ENCODE results near the gene NFIA. TPM values are rescaled to one million over a fixed set of nuclear protein-coding genes. Genes with fewer than 3 reads are reported as not detected.

The NFIA gene
- total and polyA plus RNA-seq, 10 of the 15 experiments (the other 5 are each of a cell fraction or from before 2014, with no cell fraction given) = 0.10 to 0.16 TPM; not detected in 8

DNA sequence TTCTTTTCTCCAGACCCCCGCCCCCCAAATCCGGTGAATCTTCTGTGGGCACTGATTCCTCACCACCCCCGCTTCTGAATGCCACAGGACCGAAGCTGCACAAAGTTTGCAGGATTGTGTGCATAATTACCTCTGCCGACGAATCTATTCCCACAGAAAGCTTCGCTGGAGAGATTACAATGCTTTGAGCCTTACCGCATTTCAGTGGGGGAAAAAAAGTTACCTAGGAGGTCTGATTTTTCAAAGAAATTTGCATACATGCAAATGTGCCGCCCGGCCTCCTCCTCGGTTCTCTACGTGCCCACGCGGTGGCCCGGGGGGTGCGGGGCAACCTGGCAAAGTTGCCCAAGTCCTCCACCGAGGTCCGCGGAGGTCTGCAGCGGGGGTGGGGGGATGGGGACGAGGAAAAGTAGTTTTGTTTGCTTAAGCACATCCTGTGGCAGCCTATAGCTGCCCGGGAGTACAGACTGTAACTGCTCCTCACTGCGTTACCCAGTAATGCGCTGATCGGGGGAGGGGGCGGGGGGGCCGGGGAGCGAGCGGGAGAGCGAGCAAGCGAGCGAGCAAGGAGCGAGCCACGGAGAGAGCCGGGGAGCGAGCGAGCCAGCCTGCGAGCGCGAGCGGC lies 563 bp upstream of the NFIA start (continued):
- TF ChIP-seq, protein P1, sequence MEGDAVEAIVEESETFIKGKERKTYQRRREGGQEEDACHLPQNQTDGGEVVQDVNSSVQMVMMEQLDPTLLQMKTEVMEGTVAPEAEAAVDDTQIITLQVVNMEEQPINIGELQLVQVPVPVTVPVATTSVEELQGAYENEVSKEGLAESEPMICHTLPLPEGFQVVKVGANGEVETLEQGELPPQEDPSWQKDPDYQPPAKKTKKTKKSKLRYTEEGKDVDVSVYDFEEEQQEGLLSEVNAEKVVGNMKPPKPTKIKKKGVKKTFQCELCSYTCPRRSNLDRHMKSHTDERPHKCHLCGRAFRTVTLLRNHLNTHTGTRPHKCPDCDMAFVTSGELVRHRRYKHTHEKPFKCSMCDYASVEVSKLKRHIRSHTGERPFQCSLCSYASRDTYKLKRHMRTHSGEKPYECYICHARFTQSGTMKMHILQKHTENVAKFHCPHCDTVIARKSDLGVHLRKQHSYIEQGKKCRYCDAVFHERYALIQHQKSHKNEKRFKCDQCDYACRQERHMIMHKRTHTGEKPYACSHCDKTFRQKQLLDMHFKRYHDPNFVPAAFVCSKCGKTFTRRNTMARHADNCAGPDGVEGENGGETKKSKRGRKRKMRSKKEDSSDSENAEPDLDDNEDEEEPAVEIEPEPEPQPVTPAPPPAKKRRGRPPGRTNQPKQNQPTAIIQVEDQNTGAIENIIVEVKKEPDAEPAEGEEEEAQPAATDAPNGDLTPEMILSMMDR (IDR thresholded peaks at IDR 0.05 in 2 of 3, conservative IDR thresholded peaks at IDR 0.05 in 1 of 3; ENCODE audit: control insufficient read depth in 2 of 3, extremely low read depth in 1 of 3, insufficient read depth in 1 of 3, low read depth in 3 of 3, low read length in 3 of 3) = no peak

DNA sequence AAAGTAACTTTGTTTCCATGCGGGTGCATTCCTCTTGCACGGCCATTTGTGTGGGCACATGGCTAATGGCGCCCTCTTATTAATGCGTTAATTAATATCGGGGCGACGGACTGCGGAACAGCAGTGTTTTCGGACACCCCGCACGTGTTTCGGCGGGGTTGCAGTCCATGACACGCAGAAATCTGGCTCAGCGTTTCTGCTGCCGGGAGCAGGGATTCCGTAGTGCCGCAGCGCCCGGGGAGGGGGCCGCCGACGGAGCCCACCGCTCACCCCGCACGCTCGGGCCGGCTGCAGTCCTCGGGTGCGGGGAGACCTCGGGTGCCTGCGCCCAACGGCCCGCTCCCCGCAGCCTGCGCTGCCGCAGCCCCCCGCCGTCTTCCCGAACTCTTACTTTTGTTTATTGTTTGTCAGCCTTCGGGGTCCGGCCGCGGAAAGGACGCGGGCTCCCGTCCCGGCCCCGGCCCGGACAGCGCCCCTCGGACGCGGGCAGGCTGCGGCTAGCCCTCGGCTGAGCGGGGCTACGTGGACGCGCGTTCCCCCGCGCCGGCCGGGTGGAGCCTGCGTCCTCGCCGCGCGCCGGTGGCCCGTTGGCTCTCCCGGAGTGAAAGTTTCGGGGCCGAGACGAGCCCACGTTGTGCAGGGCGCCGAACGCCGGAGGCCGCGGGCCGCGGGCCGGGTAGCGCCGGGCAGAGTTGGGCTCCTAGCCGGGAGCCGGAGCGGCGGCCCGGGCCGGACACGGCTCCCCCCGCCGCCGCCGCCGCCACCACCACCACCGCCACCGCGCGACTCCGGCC lies 849 bp downstream of the NFIA start:
- in situ Hi-C loops (cut with MboI) (no loop called here), intact Hi-C loops (cut with micrococcal nuclease; ENCODE audit: unreplicated experiment) (no loop called here)
- ATAC-seq (no peak), FAIRE-seq (no peak), DNase-seq (ENCODE audit: low read depth, low spot score) (no peak)
- H3K36me3 ChIP-seq (ENCODE audit: control insufficient read depth in 2 of 2, insufficient read depth in 2 of 2, low read length in 1 of 2) = no peaks in the 10 kb centered on the region
- no peaks in the 10 kb centered on the region; the same call in 2 of the 3 replicates for H3K9me3 ChIP-seq (replicated peaks; ENCODE audit: control insufficient read depth, insufficient read depth, low read length)
- SMC1A ChIA-PET (ENCODE audit: uncharacterized antibody, unreplicated experiment) = no interaction called here
- POLR2A ChIA-PET = no interaction called here
- H3K4me1 ChIP-seq (ENCODE audit: control insufficient read depth, insufficient read depth, low read length) = no peaks in the 10 kb centered on the region
- CTCF ChIA-PET = no interaction called here
- RAD21 ChIA-PET (ENCODE audit: unreplicated experiment) = no interaction called here
- H3K9ac ChIP-seq (ENCODE audit: control insufficient read depth, insufficient read depth, low read length) = no peak overlapping the region
- H3K79me2 ChIP-seq (ENCODE audit: control insufficient read depth, insufficient read depth, low read length) = no peaks in the 10 kb centered on the region
- H3K27ac ChIP-seq (ENCODE audit: control insufficient read depth, insufficient read depth) = no peak overlapping the region
- H2AFZ ChIP-seq (ENCODE audit: control insufficient read depth, low read depth, low read length) = no peak overlapping the region
- H3K4me3 ChIP-seq = no peak overlapping the region
- H3K27me3 ChIP-seq (replicated peaks in 1 of 2; ENCODE audit: control insufficient read depth in 2 of 2, insufficient read depth in 2 of 2, low read length in 1 of 2) = peaks cover 2 to 27% of the 10 kb centered on the region in 2 experiments
- peak overlapping the region; percentile 30; the same call in 1 of the 2 replicates for H3K4me2 ChIP-seq (ENCODE audit: control insufficient read depth, insufficient read depth)
- H4K20me1 ChIP-seq (ENCODE audit: control insufficient read depth, insufficient read depth) = no peaks in the 10 kb centered on the region
- WGBS (ENCODE audit: insufficient coverage, insufficient replicate concordance, low lambda C conversion rate, missing lambda C conversion rate) = 25% methylated on average over 58 of the region's 105 CpGs
- BruUV-seq (replicated peaks) = no TSS peak
- no peak for TF ChIP-seq POLR2AphosphoS2 (IDR thresholded peaks at IDR 0.05; ENCODE audit: low read depth, low read length)
- no peak for TF ChIP-seq YBX1 (IDR thresholded peaks at IDR 0.05)
- TF ChIP-seq, protein P2, sequence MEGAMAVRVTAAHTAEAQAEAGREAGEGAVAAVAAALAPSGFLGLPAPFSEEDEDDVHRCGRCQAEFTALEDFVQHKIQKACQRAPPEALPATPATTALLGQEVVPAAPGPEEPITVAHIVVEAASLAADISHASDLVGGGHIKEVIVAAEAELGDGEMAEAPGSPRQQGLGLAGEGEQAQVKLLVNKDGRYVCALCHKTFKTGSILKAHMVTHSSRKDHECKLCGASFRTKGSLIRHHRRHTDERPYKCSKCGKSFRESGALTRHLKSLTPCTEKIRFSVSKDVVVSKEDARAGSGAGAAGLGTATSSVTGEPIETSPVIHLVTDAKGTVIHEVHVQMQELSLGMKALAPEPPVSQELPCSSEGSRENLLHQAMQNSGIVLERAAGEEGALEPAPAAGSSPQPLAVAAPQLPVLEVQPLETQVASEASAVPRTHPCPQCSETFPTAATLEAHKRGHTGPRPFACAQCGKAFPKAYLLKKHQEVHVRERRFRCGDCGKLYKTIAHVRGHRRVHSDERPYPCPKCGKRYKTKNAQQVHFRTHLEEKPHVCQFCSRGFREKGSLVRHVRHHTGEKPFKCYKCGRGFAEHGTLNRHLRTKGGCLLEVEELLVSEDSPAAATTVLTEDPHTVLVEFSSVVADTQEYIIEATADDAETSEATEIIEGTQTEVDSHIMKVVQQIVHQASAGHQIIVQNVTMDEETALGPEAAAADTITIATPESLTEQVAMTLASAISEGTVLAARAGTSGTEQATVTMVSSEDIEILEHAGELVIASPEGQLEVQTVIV (IDR thresholded peaks at IDR 0.05; ENCODE audit: borderline replicate concordance, partially characterized antibody) = no peak
- TF ChIP-seq, protein P3, sequence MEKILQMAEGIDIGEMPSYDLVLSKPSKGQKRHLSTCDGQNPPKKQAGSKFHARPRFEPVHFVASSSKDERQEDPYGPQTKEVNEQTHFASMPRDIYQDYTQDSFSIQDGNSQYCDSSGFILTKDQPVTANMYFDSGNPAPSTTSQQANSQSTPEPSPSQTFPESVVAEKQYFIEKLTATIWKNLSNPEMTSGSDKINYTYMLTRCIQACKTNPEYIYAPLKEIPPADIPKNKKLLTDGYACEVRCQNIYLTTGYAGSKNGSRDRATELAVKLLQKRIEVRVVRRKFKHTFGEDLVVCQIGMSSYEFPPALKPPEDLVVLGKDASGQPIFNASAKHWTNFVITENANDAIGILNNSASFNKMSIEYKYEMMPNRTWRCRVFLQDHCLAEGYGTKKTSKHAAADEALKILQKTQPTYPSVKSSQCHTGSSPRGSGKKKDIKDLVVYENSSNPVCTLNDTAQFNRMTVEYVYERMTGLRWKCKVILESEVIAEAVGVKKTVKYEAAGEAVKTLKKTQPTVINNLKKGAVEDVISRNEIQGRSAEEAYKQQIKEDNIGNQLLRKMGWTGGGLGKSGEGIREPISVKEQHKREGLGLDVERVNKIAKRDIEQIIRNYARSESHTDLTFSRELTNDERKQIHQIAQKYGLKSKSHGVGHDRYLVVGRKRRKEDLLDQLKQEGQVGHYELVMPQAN (conservative IDR thresholded peaks at IDR 0.05) = no peak
- no peak for TF ChIP-seq KLF5 (IDR thresholded peaks at IDR 0.05; ENCODE audit: partially characterized antibody)
- no peak for TF ChIP-seq TARDBP (IDR thresholded peaks at IDR 0.05; ENCODE audit: borderline replicate concordance)
- 0 out of 2 replicates have a peak, but pooled peaks have one; percentile 55 for TF ChIP-seq EZH2 (IDR thresholded peaks at IDR 0.05; ENCODE audit: borderline replicate concordance, control insufficient read depth, low read depth, low read length)
- no peak for TF ChIP-seq RBBP5 (conservative IDR thresholded peaks at IDR 0.05)

Data from GM12878 (cell line).